ENCODE data around the gene DAAM2. TPM values are rescaled to one million over a fixed set of nuclear protein-coding genes. Genes with fewer than 3 reads are reported as not detected.

The DAAM2 gene
- total RNA-seq, 6 experiments from 2014 or later = 1.6 to 9.8 (median 4.7) TPM

DNA sequence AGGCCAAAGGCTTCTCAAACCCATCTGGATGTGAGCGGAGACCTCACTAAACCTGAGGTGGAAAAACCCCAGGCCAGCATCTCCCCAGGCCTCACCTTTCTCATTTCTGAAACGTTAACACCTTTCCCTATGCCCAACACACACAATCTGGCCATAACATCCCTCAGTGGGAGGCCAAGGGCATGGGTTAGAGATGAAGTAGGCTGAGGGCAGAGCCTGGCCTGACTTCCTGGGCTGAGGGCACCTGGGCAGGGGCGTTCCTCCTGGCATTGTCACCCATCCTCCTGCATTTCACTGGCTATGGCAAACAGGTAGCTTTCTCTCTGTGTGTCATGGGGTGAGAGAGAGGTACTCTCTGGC lies 133.7 kb downstream of the DAAM2 start:
- WGBS (ENCODE audit: insufficient coverage, low coverage, low lambda C conversion rate, missing lambda C conversion rate) = 70% methylated on average over 2 of the region's 3 CpGs
- Histone ChIP-seq H3K27ac (peak overlapping the region in 1 of 3 donors; percentile 80), H3K4me3 (no peak overlapping the region), H3K36me3 (peaks cover 0 to 15% (median 7%) of the 10 kb centered on the region in 4 donors), H3K4me1 (peaks cover 0 to 71% (median 25%) of the 10 kb centered on the region in 4 donors), H3K27me3 (no peaks in the 10 kb centered on the region), H3K9me3 (no peaks in the 10 kb centered on the region)
- ATAC-seq = no peak
- TF ChIP-seq, protein P1, sequence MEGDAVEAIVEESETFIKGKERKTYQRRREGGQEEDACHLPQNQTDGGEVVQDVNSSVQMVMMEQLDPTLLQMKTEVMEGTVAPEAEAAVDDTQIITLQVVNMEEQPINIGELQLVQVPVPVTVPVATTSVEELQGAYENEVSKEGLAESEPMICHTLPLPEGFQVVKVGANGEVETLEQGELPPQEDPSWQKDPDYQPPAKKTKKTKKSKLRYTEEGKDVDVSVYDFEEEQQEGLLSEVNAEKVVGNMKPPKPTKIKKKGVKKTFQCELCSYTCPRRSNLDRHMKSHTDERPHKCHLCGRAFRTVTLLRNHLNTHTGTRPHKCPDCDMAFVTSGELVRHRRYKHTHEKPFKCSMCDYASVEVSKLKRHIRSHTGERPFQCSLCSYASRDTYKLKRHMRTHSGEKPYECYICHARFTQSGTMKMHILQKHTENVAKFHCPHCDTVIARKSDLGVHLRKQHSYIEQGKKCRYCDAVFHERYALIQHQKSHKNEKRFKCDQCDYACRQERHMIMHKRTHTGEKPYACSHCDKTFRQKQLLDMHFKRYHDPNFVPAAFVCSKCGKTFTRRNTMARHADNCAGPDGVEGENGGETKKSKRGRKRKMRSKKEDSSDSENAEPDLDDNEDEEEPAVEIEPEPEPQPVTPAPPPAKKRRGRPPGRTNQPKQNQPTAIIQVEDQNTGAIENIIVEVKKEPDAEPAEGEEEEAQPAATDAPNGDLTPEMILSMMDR (IDR thresholded peaks at IDR 0.05) = no peak
- no peak for TF ChIP-seq POLR2A (IDR thresholded peaks at IDR 0.05)
- DNase-seq = no peak
- intact Hi-C loops (cut with DNase I) = no loop called here

DNA sequence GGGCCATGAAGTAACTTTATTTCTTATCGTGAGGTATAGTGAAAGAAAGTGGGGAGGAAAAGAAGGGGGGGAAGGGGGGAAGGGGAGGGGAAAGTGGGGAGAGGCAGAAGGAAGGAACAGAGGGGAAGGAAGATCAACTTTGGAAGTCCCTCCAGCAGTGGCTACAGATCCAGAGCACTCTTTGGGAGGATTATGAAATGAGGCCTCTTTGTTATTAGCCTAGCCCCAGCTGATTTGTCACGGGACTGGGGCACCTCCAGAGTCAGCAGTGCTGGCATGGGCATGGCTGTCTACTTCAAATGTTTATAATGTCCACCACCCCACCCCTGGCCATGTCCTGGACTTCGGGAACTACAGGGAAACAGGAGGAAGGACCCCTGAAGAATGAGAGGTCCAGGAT lies 134.5 kb downstream of the DAAM2 start:
- Histone ChIP-seq H3K36me3 (peaks cover 0 to 14% (median 6%) of the 10 kb centered on the region in 4 donors), H3K9me3 (no peaks in the 10 kb centered on the region), H3K27ac (peak overlapping the region in 1 of 3 donors; percentile 24), H3K4me3 (no peak overlapping the region), H3K4me1 (peaks cover 0 to 71% (median 23%) of the 10 kb centered on the region in 4 donors), H3K27me3 (no peaks in the 10 kb centered on the region)
- intact Hi-C loops (cut with DNase I) = no loop called here
- DNase-seq (peak in 1 of 3 donors; percentile 60), ATAC-seq (no peak)
- 47% methylated on average over 2 of the region's 3 CpGs for WGBS (ENCODE audit: insufficient coverage, low coverage, low lambda C conversion rate, missing lambda C conversion rate)
- TF ChIP-seq POLR2A (IDR thresholded peaks at IDR 0.05) = no peak
- TF ChIP-seq, protein P1 (IDR thresholded peaks at IDR 0.05) = no peak

DNA sequence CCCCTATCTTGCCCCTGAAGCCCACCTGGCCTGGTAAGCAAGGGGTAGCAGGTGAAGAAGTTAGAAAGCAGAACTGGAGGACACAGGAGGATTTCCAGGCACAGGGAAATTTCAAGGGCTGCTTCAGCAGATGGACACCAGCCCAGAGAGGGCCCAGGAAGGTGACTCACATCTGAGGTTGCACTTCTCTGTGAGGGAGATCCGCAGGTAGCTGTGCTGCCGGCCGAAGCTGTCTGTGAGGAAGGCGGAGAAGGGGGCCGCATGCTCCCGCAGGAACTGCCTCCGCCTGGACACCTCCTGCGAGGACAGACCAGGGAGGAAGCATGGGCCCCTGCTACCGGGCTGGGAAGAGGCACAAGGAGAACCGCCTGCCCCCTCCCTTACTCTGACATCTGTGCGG lies 135.0 kb downstream of the DAAM2 start:
- no peak for ATAC-seq
- Histone ChIP-seq H3K9me3 (no peaks in the 10 kb centered on the region), H3K27me3 (no peaks in the 10 kb centered on the region), H3K36me3 (peaks cover 0 to 14% (median 6%) of the 10 kb centered on the region in 4 donors), H3K27ac (peak overlapping the region in 1 of 3 donors; percentile 24), H3K4me1 (peaks cover 0 to 69% (median 21%) of the 10 kb centered on the region in 4 donors), H3K4me3 (no peak overlapping the region)
- 80% methylated on average over 1 of the region's 11 CpGs for WGBS (ENCODE audit: insufficient coverage, low coverage, low lambda C conversion rate, missing lambda C conversion rate)
- TF ChIP-seq POLR2A (IDR thresholded peaks at IDR 0.05) = no peak
- TF ChIP-seq, protein P1 (IDR thresholded peaks at IDR 0.05) = no peak
- intact Hi-C loops (cut with DNase I) = no loop called here
- no peak for DNase-seq

DNA sequence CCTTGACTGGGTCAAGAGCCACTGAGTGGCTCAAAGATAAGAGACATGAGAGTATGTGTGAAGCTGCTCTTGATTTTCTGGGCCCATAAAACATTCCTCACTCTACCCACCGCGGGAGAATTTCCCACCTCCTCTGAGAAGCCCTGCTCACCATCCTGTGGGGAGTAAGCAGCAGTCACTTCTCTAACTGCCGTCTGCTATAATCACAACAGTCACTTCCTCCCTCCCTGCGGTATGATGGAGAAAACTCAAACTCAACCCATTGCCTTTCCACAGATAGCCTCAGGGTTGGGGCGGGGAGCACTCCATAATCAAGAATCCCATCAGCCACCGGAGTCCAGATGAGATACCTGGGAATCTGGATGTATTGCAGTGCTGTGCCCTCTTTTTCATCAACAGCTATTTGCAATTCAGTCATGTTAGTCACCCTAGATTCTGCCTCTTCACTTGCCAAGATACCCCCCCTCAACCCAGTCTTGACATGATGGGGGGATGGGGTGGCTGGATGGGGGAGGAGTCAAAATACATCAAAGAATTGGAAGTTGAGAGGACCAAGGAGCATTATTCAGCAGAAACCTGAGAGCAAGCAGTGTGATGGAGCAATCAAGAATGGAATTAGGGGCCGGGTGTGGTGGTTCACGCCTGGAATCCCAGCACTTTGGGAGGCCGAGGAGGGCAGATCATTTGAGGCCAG lies 137.0 kb downstream of the DAAM2 start:
- intact Hi-C loops (cut with DNase I) = no loop called here
- Histone ChIP-seq H3K4me3 (no peak overlapping the region), H3K36me3 (peaks cover 0 to 14% (median 6%) of the 10 kb centered on the region in 4 donors), H3K9me3 (no peaks in the 10 kb centered on the region), H3K4me1 (peaks cover 0 to 59% (median 10%) of the 10 kb centered on the region in 4 donors), H3K27ac (no peak overlapping the region), H3K27me3 (no peaks in the 10 kb centered on the region)
- TF ChIP-seq, protein P1 (IDR thresholded peaks at IDR 0.05) = no peak
- no peak for TF ChIP-seq POLR2A (IDR thresholded peaks at IDR 0.05)
- DNase-seq (no peak), ATAC-seq (no peak)
- 54% methylated on average over 9 of the region's 9 CpGs for WGBS (ENCODE audit: insufficient coverage, low coverage, low lambda C conversion rate, missing lambda C conversion rate)

Measured in right lobe of liver (tissue), 6 donors.